ENCODE results near the gene ZFHX2.
A peak's percentile ranks its signal among the peaks of the same experiment; 100 is the strongest.

The ZFHX2 gene

GRCh38 chr14:23573384-23574015 lies 21.9 kb upstream of the ZFHX2 start:
- DNase-seq (ENCODE audit: insufficient read length, low spot score): no peak
- FAIRE-seq: no peak

- no peak for DNase-seq (ENCODE audit: insufficient read length, low spot score)
- no peak for FAIRE-seq
Measured at GRCh38 chr14:23572836-23573235, 21.3 kb upstream of the ZFHX2 start.

- FAIRE-seq (no peak), DNase-seq (ENCODE audit: insufficient read length, low spot score) (no peak)
Measured at GRCh38 chr14:23572524-23572828, 20.9 kb upstream of the ZFHX2 start.

GRCh38 chr14:23571701-23572523 lies 20.3 kb upstream of the ZFHX2 start:
- FAIRE-seq (no peak), DNase-seq (ENCODE audit: insufficient read length, low spot score) (no peak)

- FAIRE-seq: no peak
Measured at GRCh38 chr14:23570806-23571483, 19.4 kb upstream of the ZFHX2 start.

GRCh38 chr14:23569443-23570151 lies 18.0 kb upstream of the ZFHX2 start:
- no peak for DNase-seq (ENCODE audit: insufficient read length, low spot score)
- no peak for FAIRE-seq

More at GRCh38 chr14:23570806-23571483, 19.4 kb upstream of the ZFHX2 start:
- DNase-seq (ENCODE audit: insufficient read length, low spot score): no peak

- FAIRE-seq (no peak), DNase-seq (ENCODE audit: insufficient read length, low spot score) (no peak)
Measured at GRCh38 chr14:23568600-23569331, 17.2 kb upstream of the ZFHX2 start.

GRCh38 chr14:23568021-23568599 lies 16.5 kb upstream of the ZFHX2 start:
- FAIRE-seq: no peak

GRCh38 chr14:23567186-23568020 lies 15.8 kb upstream of the ZFHX2 start, which contains the start of gene AP1G2:
AP1G2 (minus strand) TSS chr14:23567791; CDS start chr14:23567314, 477 bp downstream.
- peak; percentile 93 for DNase-seq (ENCODE audit: insufficient read length, low spot score)

More at GRCh38 chr14:23568021-23568599, 16.5 kb upstream of the ZFHX2 start:
- no peak for DNase-seq (ENCODE audit: insufficient read length, low spot score)

GRCh38 chr14:23566778-23567185 lies 15.2 kb upstream of the ZFHX2 start:
- FAIRE-seq: no peak

More at GRCh38 chr14:23567186-23568020, 15.8 kb upstream of the ZFHX2 start, which contains the start of gene AP1G2:
- no peak for FAIRE-seq

GRCh38 chr14:23566112-23566777 lies 14.7 kb upstream of the ZFHX2 start:
- FAIRE-seq (no peak), DNase-seq (ENCODE audit: insufficient read length, low spot score) (no peak)

More at GRCh38 chr14:23566778-23567185, 15.2 kb upstream of the ZFHX2 start:
- no peak for DNase-seq (ENCODE audit: insufficient read length, low spot score)

GRCh38 chr14:23565626-23566025 lies 14.1 kb upstream of the ZFHX2 start:
- DNase-seq (ENCODE audit: insufficient read length, low spot score): no peak
- FAIRE-seq: no peak

- DNase-seq (ENCODE audit: insufficient read length, low spot score): no peak
- FAIRE-seq: no peak
Measured at GRCh38 chr14:23564876-23565275, 13.3 kb upstream of the ZFHX2 start.

GRCh38 chr14:23564181-23564812 lies 12.7 kb upstream of the ZFHX2 start:
- FAIRE-seq (no peak), DNase-seq (ENCODE audit: insufficient read length, low spot score) (no peak)

GRCh38 chr14:23563473-23564180 lies 12.1 kb upstream of the ZFHX2 start:
- DNase-seq (ENCODE audit: insufficient read length, low spot score) (no peak), FAIRE-seq (no peak)

- FAIRE-seq: no peak
- no peak for DNase-seq (ENCODE audit: insufficient read length, low spot score)
Measured at GRCh38 chr14:23562822-23563472, 11.4 kb upstream of the ZFHX2 start.
